A673 (cell line): ENCODE measurements around the gene AMPH.

Source experiments
- EZH2 ChIP-seq: fragments of 200-600 bp; sonication (generic); IDR thresholded peaks from 2 replicates; pipeline ENCODE4 v1.6.1; 2017; ENCODE audit warnings: borderline replicate concordance, low read depth, mild to moderate bottlenecking, mixed read lengths, antibody characterized with exemption, low read length; ENCODE audit not compliant: poor library complexity, severe bottlenecking
- TF ChIP-seq, protein P1 (sequence below): fragments of 300-800, 200-600 bp; sonication (generic); conservative IDR thresholded peaks from 2 replicates; pipeline ENCODE4 v1.5.1; 2017; ENCODE audit warnings: low read depth, mild to moderate bottlenecking, antibody characterized with exemption, low read length, moderate library complexity, mixed read lengths

- TF ChIP-seq, protein P1, sequence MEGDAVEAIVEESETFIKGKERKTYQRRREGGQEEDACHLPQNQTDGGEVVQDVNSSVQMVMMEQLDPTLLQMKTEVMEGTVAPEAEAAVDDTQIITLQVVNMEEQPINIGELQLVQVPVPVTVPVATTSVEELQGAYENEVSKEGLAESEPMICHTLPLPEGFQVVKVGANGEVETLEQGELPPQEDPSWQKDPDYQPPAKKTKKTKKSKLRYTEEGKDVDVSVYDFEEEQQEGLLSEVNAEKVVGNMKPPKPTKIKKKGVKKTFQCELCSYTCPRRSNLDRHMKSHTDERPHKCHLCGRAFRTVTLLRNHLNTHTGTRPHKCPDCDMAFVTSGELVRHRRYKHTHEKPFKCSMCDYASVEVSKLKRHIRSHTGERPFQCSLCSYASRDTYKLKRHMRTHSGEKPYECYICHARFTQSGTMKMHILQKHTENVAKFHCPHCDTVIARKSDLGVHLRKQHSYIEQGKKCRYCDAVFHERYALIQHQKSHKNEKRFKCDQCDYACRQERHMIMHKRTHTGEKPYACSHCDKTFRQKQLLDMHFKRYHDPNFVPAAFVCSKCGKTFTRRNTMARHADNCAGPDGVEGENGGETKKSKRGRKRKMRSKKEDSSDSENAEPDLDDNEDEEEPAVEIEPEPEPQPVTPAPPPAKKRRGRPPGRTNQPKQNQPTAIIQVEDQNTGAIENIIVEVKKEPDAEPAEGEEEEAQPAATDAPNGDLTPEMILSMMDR = no peak
- TF ChIP-seq EZH2 = no peak
These were observed 245.5 kb downstream of the AMPH start for GRCh38 chr7:38385682-38386081.
